Raji (cell line): ENCODE data around the gene TP73.

Experiments
- POLR2A ChIP-seq: IDR thresholded peaks from 2 replicates; pipeline ENCODE4 v1.6.1; 2011; ENCODE audit warnings: low read depth, low read length, control low read depth; ENCODE audit not compliant: insufficient read depth

The TP73 gene

GRCh38 chr1:3672971-3673361 lies 20.6 kb downstream of the TP73 start:
- TF ChIP-seq POLR2A = no peak

- TF ChIP-seq POLR2A = no peak
Observed at GRCh38 chr1:3673381-3674099, 21.2 kb downstream of the TP73 start.

DNA sequence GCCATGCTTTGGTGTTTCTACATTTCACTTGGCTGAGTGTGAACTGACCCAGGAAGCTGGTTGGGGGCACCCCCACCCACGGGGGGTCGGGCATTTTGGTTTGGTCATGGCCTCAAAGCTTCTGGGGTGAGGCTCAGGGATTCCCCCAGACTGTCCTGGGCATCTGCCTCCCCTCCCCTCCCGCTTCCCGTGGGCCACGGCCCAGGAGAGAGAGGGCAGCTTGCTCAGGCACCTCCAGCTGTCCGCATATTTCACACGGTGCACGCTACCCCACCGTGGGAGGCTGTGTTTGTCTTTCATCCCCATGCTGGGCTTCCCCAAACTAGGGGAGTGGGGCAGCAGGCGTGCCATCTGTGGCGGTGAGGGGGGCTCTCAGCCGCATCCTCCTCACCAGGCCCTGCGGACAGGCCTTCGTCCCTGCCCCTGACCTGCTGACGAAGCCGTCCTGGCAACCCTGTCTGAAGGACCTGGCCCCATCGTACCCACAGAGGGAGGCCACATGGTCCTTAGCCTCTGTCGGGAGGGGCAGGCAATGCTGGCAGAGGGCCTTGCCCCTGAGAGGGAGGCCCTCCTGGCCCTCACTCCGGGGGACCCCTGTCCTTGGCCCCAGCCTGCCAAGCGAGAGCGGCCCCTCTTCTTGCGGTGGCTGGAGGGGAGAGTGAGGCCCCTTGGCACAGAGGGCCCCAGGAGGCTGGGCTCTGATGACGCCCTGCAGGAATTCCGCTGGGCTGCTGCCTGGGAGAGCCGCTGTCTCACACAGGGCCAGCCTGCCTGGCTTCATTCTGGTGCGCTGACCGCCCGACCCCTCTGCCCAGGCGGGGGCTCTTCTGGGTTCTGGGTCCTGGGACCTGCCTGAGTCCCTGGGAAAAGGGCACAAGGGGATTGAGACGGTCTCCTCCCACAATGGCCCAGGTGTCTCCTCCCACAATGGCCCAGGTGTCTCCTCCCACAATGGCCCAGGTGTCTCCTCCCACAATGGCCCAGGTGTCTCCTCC lies 22.1 kb downstream of the TP73 start:
- no peak for TF ChIP-seq POLR2A

GRCh38 chr1:3675436-3675835 lies 23.1 kb downstream of the TP73 start:
- no peak for TF ChIP-seq POLR2A

DNA sequence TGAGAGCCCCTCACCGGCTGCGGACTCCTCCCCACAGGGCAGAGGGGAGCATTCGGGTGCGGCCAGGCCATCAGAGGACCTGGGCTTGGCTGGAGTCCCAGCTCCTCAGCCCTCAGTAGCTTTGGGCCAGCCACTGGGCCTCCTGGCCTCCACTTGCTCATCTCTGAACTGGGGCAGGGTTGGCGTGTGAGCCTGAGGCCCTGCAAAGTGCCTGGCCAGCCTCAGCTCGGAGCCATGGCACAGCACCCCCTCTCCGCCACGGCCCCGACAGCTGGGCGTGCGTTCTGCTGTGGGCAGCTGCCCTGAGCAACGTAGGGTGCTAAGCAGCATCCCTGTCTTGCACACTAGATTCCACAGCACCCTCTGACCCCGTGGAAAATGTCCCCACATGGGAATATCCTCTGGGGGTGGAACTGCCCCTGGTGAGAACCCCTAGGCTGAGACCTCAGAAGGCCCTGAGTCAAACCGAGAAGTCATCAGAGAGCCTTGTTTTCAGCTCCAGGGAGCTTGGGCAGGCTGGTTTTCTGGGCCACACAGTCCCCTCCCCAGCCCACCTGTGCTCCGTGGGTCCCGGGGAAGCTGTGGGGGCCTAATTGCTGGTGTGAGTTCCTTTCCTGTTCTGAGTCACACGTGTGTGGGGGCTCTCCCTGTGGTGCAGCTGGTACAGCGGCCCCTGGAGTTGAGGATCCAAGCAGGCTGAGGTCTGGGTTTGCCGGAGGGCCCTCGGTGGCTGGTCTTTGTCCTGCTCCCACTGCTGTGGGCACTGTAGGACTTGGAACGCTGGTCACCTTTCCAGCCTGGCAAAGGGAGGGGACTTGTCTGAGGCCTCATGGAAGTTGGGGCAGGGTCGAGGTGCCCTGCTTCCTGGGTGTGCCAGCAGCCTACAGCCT lies 24.5 kb downstream of the TP73 start:
- no peak for TF ChIP-seq POLR2A

DNA sequence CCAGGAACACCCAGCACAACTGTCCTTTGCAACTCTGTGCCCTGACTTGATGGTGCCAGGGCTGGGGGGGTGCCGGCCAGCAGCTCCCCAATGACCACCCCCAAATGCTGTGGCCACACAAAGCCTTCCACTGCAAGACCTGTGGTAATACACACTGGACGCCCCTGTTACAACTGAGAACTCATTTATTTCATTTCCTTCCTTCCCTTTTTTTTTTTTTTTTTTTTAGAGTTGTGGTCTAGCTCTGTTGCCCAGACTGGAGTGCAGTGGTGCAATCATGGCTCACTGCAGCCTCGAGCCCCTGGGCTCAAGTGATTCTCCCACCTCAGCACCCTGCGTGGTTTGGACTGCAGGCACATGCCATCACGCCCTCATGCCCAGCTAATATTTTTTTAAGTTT lies 25.2 kb downstream of the TP73 start:
- TF ChIP-seq POLR2A = peak; percentile 45; the same call in 1 of the 2 replicates

- no peak for TF ChIP-seq POLR2A
Observed at GRCh38 chr1:3678361-3679097, 26.2 kb downstream of the TP73 start.

- no peak for TF ChIP-seq POLR2A
Observed at GRCh38 chr1:3679098-3679555, 26.8 kb downstream of the TP73 start.

- no peak for TF ChIP-seq POLR2A
Observed at GRCh38 chr1:3679799-3680453, 27.6 kb downstream of the TP73 start.

DNA sequence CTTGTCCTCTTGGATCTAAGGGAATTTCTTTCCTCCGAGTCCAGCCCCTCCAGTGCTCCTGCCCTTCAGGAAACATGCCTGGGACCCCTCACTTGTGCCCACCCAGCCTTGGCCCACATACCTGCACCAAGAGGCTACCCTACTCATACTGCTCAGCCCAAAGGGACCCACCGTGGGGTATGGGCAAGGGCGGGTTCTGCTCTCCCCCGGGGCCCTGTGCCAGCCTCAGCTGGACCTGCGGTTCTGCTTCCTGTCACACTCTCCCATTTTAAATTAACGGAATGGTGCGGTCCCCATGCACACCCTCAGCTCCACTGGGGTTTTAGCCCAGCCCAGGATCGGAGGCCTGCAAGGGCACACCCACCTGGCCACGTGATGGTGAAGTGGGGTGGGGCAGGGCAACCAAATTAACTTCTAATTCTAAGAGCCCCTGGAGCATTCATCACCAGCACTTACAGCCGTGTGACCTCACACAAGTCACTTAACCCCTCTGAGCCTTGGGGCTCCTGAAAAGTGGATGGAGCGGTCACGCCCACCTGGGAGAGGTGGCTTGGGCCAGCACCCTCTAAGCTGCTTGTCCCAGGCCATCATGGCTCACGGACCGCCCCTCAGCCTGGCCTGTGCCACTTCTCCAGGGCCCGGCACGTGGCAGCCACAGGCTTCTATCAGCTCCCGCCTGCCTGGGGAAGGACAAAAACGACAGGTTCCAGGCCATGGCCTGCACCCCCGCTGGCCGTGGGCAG lies 28.3 kb downstream of the TP73 start:
- TF ChIP-seq POLR2A = no peak

GRCh38 chr1:3681231-3681897 lies 29.0 kb downstream of the TP73 start:
- TF ChIP-seq POLR2A = no peak
